H7 (cell line): Measurements from ENCODE around the gene HNRNPH2. TPM values are rescaled to one million over a fixed set of nuclear protein-coding genes. Genes with fewer than 3 reads are reported as not detected.
A peak's percentile ranks its signal among the peaks of the same experiment; 100 is the strongest.

Experiments
- DNase-seq: peaks from one replicate; pipeline ENCODE4 v3.0.0; 2012
- H3K27me3 ChIP-seq: 2 replicates; pipeline ENCODE4 v1.6.0; 2011; ENCODE audit warnings: mild to moderate bottlenecking, low read length; ENCODE audit not compliant: control insufficient read depth, insufficient read depth
- H3K36me3 ChIP-seq: replicated peaks from 2 replicates; pipeline ENCODE4 v1.5.1; 2011; ENCODE audit warnings: low read length; ENCODE audit not compliant: control insufficient read depth, insufficient read depth
- H3K4me3 ChIP-seq: 2 replicates; pipeline ENCODE4 v1.5.1; 2011; ENCODE audit warnings: low read depth, mild to moderate bottlenecking, control low read depth, low read length, moderate library complexity; ENCODE audit not compliant: insufficient read depth
- total RNA-seq: library from RNA; depleted of rRNA; stranded (reverse); fragments of >200 nt; shearing (Covaris generic); gene quantifications from 2 replicates; pipeline ENCODE4 v1.2.3, GENCODE V29; 2014; rRNA removed

Gene HNRNPH2, protein sequence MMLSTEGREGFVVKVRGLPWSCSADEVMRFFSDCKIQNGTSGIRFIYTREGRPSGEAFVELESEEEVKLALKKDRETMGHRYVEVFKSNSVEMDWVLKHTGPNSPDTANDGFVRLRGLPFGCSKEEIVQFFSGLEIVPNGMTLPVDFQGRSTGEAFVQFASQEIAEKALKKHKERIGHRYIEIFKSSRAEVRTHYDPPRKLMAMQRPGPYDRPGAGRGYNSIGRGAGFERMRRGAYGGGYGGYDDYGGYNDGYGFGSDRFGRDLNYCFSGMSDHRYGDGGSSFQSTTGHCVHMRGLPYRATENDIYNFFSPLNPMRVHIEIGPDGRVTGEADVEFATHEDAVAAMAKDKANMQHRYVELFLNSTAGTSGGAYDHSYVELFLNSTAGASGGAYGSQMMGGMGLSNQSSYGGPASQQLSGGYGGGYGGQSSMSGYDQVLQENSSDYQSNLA
- 33.5 and 35.0 TPM in 2 replicates for total RNA-seq

DNA sequence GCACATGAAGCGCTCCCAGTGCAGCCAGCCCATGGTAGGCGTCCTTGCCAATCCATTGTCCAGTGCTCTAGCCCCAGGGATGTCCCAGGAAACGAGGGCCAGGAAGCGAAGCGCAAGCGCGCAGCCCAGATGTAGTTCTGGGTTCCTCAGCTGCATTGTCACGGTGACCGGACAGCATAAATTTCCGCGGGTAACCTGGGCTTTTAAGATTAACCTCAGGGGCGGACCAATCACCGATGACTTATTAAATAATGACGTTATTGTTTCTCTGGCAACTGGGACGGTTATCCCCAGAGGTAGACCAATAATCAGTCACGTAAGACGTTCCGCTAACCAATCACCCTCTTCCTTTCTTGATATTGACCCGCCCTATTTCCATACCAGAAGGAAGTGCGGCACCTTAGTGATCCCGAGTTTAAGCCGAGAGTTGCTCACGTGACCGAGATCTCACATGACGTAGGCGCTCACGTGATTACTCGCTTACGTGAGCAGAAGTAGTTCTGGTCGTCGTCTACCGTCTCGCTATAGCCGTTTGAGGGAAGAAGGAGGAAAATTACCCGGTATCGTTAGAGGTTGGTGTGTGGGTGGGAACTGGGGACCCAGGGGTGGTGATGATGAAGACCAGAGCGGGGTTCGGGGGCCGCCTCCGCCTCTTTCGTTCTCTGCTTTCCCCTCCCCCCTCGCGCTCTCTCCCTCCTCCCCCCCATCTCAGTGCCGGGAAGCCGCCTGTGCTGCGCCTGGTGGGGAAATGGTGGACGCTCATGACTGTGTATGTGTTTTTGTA is at the start of gene HNRNPH2, which contains the start of gene GLA:
Gene HNRNPH2 (plus strand): TSS at position 475 of the 784 bp plus-strand sequence. CDS start 3,767 bp downstream, outside the sequence.
Gene GLA (minus strand): TSS at position 178 of the 784 bp plus-strand sequence. CDS start 22 bp downstream, at position 156.
- DNase-seq: peak; percentile 82

DNA sequence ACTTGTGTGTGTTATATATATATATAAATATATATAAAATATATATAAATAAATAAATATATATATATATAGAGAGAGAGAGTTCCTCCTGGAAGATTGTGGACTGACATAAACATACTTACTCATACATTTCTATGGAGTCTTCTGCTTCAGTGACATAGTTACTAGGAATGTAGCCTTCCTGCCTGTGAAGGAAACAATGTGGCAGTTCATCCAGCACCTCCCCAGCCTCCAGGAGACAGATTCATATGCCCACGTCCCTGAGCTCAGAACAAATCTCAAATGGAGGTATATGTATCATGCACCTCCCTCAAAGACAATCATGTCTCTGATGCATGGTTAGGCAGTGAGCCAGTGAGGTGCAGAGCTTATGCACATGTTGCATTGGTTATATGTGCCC is 48.1 kb upstream of the HNRNPH2 start:
- Histone ChIP-seq H3K36me3 (no peaks in the 10 kb centered on the region), H3K27me3 (no peaks in the 10 kb centered on the region), H3K4me3 (no peak overlapping the region)
- DNase-seq: no peak

More for the DNA sequence above, at the start of gene HNRNPH2, which contains the start of gene GLA:
- no peaks in the 10 kb centered on the region for H3K27me3 ChIP-seq
- peak within 1 kb of the TSS; percentile 72 for H3K4me3 ChIP-seq
- peaks cover 6% of the 10 kb centered on the region for H3K36me3 ChIP-seq

DNA sequence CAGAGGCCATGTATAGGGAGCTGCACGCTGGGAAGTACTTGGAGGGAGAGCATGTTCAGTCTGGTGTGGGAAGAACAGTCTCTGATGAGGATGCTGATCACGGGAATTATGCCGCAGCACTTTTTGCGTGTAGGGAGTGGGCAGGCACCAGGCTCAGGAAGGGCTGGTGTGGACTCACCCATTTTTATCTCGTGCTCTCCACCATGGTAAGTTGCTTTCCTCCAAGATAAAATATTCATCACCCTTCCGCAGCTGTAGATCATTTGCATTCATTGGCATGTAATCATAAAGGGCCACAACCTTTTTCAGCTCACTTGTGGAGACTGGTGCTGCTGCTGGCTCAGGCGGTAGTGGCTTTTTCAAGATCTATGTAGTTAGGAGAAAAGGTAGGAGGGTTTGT is 47.6 kb upstream of the HNRNPH2 start:
- H3K27me3 ChIP-seq: no peaks in the 10 kb centered on the region
- H3K36me3 ChIP-seq: no peaks in the 10 kb centered on the region
- H3K4me3 ChIP-seq: no peak overlapping the region
- DNase-seq: no peak

DNA sequence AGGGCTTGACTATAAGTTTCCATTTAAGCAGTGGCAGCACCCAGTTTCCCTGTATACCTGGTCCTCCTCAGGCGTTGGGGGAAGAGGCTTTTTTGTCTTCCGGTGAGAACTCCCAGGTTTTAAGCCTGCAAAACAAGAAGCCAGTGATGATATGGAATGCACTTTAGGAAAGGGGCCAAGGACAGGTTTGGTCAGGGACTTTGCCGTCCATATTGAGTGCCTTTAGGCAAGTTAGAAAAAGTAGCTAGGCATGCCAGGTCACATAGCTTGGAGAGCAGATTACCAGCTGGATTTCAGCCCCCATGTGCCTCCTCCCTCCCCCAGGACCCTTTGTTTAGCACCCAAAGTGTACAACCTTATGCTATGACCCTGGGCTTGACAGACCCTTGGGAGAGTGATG is 45.9 kb upstream of the HNRNPH2 start:
- Histone ChIP-seq H3K4me3 (no peak overlapping the region), H3K27me3 (no peaks in the 10 kb centered on the region), H3K36me3 (no peaks in the 10 kb centered on the region)
- DNase-seq: no peak

DNA sequence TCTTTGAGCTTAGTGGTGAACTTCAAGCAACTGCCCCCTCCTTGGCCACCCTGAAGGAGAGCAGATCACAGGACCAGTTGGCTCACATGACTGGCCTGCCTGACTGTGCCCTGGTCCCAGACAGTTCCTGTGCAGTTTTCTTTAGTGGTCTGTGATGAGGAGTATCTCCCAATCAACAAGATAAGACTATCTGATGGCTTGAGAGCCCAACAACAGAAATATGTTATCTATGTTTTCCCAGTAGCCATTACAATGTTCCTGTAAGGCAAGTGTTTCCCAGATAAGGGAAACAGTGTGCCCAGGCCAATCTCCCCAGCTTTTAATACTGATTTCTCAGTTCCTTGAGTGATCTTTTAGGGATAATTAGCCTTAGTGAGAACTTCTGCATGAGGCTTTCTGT is 45.3 kb upstream of the HNRNPH2 start:
- no peak overlapping the region for H3K4me3 ChIP-seq
- DNase-seq: no peak
- no peaks in the 10 kb centered on the region for H3K36me3 ChIP-seq
- no peaks in the 10 kb centered on the region for H3K27me3 ChIP-seq

DNA sequence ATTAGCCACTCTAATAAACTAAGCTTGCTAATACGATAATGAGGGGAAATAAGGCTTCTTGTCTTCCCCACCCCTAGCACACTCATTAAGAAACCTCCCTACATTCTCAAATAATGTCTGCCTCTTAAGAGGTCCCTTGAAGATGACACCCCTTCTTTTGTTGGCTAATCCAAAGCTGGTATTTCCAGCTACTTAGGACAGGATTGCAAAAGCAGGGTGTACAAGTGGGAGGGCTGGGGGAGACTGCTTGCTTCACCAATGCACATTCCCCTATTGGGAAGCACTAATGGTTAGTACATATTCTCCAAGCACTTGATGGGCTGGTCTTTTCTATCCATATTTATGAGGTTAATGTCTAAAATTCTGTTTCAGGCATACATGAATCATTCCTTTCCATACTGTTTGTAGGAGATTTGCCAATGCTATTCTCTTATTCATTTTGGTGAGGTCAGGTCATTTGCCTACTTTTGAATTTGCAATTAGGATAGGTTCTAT is 42.7 kb upstream of the HNRNPH2 start:
- no peak for DNase-seq
- Histone ChIP-seq H3K36me3 (no peaks in the 10 kb centered on the region), H3K27me3 (no peaks in the 10 kb centered on the region), H3K4me3 (no peak overlapping the region)

DNA sequence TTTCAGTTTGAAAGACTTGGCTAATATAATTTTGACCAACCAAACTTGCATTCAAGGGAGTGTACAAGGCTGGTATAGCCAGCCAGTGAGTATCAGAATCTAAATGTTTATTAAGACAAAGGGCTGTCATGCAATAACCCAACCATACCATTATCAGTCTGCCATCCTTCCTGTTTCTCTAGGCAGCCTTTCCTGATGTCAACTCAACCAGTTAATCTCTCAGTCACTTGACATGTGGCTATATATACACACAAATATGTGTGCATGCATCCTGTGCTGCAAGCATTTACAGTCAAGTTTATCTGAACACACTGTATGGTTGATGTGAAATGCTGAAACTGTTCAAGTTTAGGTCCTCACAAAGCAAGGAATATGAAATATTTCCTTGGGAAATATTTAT is 39.2 kb upstream of the HNRNPH2 start:
- H3K36me3 ChIP-seq: no peaks in the 10 kb centered on the region
- no peak overlapping the region for H3K4me3 ChIP-seq
- H3K27me3 ChIP-seq: no peaks in the 10 kb centered on the region
- DNase-seq: no peak

DNA sequence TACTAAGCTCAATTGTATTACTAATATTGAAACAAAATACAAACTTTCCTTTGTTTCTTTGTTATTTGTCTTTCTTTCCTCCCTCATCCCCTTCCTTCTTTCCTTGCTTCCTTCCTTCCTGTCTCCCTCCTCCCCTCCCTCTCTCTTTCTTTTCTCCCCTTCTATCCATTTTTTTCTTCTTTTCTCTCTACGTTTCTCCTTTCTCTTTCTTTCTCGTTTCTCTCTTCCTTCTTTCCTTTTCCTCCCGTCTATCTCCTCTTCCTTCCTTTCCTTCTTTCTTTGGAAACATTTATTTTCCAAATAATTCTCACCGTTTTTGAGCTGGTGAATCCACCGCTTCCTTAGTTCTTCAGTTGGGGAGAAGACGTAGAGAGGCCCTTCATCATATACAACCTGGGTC is 38.3 kb upstream of the HNRNPH2 start:
- Histone ChIP-seq H3K36me3 (no peaks in the 10 kb centered on the region), H3K4me3 (no peak overlapping the region), H3K27me3 (no peaks in the 10 kb centered on the region)
- no peak for DNase-seq

DNA sequence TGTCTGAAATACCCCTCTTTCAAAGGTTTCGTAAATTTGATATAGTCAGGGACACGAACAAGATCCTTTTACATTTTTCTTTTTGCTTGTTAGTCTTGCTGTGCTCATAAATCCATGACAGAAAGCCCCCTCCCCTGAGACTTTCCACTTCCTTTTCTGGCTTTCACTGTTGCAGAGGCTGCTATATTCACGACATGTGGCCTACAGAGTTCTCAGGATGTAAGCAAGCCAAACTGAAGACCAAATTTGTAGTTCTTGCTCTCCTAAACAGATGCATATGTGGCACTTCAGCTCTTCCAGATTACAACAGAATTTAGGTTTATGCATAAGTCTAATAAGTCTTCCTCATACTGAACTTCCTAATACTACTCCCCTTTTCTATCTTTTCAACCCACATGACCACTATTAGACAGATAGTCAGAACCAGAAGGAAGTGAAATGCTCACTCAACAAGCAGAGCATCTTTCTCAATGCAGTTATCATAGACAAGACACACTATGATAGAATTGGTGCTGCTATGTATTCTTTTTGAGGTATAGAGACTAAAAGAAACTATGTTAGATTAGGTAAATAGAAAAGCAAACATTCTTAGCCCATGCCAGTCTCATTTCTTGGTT is 37.0 kb upstream of the HNRNPH2 start:
- Histone ChIP-seq H3K4me3 (no peak overlapping the region), H3K27me3 (no peaks in the 10 kb centered on the region), H3K36me3 (no peaks in the 10 kb centered on the region)
- no peak for DNase-seq

DNA sequence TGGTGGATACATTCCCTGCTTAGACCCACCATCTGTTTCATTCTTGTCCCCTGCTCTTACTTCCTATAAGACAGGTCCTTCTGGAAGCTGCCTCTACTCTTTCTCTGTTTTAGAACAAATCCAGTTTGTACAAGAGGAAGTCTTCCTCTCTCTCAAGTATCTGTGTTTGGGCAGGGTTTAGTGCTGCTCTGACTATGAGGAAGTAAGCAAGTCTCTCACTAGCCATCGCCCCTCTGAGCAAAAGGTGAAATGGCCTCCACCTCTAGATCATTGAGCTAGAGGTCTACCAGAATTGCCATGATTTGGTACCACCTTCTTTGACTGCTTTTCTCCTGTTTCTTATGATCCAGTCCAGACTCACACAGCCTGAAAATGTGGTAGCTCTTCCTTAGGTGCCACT is 30.5 kb upstream of the HNRNPH2 start:
- no peak for DNase-seq
- H3K36me3 ChIP-seq: no peaks in the 10 kb centered on the region
- H3K4me3 ChIP-seq: no peak overlapping the region
- H3K27me3 ChIP-seq: no peaks in the 10 kb centered on the region

DNA sequence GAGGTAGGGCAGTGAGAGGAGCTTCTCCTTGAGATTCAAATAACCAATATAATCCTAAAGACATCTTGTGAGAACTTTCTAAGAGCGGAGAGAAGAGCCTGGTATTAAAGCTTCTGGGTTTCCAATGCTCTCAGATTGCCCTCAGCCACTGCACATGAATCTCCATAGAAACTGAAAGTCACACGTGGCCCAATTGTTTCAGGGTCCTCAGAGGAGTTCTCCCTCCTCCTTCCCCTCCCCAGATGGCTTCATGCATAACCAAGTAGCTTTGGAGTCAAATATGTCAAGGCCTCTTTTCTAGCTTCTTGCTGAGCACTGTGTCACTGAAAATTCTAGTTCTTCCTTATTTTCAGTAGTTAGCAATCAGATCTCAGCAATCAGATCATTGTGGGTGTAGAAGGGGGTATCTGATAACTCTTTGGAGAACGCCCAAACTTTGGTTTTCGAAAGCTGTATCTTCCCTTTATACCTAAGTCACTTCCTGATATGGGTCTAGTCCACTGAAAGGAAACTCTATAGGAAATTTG is 24.3 kb upstream of the HNRNPH2 start:
- H3K27me3 ChIP-seq: no peaks in the 10 kb centered on the region
- no peak for DNase-seq

DNA sequence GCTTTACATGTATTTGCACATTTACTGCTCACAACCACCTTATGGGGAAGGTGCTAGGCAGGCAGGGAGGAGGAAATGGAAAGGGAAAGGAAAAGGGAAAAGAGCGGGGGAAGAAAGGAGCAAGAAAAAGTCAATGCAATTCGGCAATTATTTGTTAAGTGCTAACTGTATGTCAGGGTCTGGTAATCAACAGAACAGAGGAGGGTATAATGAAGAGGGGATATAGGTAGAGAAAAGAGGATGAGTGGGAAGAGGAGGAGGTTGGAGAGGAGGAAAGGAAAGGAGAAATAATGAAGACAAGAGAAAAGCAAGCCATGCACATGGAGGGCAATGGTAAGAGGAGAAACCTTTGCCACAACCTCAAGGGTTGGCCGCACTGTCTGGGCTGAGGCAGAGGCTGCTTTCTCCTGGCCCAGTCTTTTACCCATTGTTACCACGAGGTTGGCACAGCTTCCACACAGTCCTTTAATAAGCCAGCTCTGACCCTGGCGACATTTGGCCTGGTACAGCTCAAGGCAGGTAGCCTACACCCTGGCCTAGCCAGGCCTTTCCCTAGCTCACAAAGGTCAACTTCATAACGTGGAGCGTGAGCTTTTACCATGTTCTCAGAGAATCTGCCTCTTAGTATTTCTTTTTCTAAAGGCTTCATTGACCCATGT is 22.9 kb upstream of the HNRNPH2 start:
- DNase-seq: no peak
- no peak overlapping the region for H3K4me3 ChIP-seq
- H3K36me3 ChIP-seq: no peaks in the 10 kb centered on the region

More for the DNA sequence above, 24.3 kb upstream of the HNRNPH2 start:
- Histone ChIP-seq H3K36me3 (no peaks in the 10 kb centered on the region), H3K4me3 (no peak overlapping the region)

DNA sequence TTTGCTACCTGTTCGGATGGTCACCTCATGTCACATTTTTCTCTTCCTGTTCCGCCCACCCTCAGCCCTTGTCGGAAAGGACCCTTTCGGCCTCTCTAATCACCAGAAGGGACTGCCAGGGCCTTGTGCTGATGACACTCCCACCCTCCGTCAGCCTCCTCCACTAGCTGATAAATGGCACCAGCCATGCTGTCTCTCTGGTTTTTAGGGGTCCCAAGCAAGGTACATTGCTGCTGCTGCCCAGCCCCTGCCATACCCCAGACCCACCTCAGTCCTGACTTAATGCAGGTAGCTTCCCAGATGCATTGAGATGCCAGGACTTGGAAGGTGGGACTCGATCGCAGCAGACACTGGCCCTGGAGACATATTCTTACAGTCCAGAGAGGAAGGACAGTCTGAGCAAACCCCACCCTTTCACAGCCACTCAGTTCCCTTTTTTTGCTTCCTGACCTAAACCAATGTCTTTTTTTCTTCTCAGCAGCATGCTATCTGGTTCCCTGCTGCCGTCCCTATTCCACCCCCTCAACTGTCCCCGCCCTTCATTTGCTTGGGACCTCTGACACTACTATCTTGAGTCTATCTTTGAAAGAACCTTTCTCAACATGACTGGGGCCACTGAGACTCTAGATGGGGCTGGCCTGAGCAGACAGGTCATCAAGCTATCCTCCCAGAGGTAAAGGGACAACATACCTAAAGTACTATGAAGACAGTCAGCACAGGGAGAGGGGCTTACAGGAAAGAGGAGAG is 22.1 kb upstream of the HNRNPH2 start, which contains the start of gene BTK:
Gene BTK (minus strand): TSS at position 397 of the 747 bp plus-strand sequence. CDS start 10,907 bp downstream, outside the sequence.
- no peak for DNase-seq
- H3K36me3 ChIP-seq: no peaks in the 10 kb centered on the region
- H3K27me3 ChIP-seq: no peaks in the 10 kb centered on the region
- no peak within 1 kb of the TSS for H3K4me3 ChIP-seq

More for the DNA sequence above, 22.9 kb upstream of the HNRNPH2 start:
- no peaks in the 10 kb centered on the region for H3K27me3 ChIP-seq
